ENCODE results near the gene RGS7BP. TPM values are rescaled to one million over a fixed set of nuclear protein-coding genes. Genes with fewer than 3 reads are reported as not detected.

Gene RGS7BP
- total RNA-seq, 1 experiment from 2014 or later: not detected

- in situ Hi-C loops (cut with HindIII; ENCODE audit: low pct_unique_long_range_greater_than_20kb, low sequenced_read_pairs): no loop called here
- CTCF ChIA-PET: no interaction called here
- no peak for DNase-seq (ENCODE audit: low read depth, low spot score)
Observed at GRCh38 chr5:64585646-64586045, 79.8 kb downstream of the RGS7BP start.

GRCh38 chr5:64587370-64587769, 81.6 kb downstream of the RGS7BP start:
- Histone ChIP-seq H3K36me3 (ENCODE audit: control insufficient read depth, insufficient read depth, low read length) (no peaks in the 10 kb centered on the region), H3K27me3 (ENCODE audit: control insufficient read depth, insufficient read depth, low read length) (no peaks in the 10 kb centered on the region), H3K27ac (ENCODE audit: low read length) (no peak overlapping the region), H3K4me3 (ENCODE audit: low read depth in 2 of 2, low read length in 2 of 2) (no peak overlapping the region), H3K9me3 (ENCODE audit: control insufficient read depth, insufficient read depth, low read depth, low read length) (no peaks in the 10 kb centered on the region), H3K4me1 (ENCODE audit: control insufficient read depth, insufficient read depth, low read length) (no peaks in the 10 kb centered on the region)
- intact Hi-C loops (cut with micrococcal nuclease; ENCODE audit: unreplicated experiment): no loop called here
- no TSS peak for BruUV-seq (replicated peaks)
- no peak for TF ChIP-seq SIN3A (IDR thresholded peaks at IDR 0.05; ENCODE audit: borderline replicate concordance, insufficient read depth, low read depth, low read length)
- ATAC-seq (no peak), DNase-seq (ENCODE audit: low read depth, low spot score) (no peak)
- in situ Hi-C loops (cut with HindIII; ENCODE audit: low pct_unique_long_range_greater_than_20kb, low sequenced_read_pairs): no loop called here
- ChIA-PET CTCF (no interaction called here), POLR2A (no interaction called here)

More at GRCh38 chr5:64585646-64586045, 79.8 kb downstream of the RGS7BP start:
- no peak overlapping the region for H3K4me3 ChIP-seq (ENCODE audit: low read depth in 2 of 2, low read length in 2 of 2)
- intact Hi-C loops (cut with micrococcal nuclease; ENCODE audit: unreplicated experiment): no loop called here
- TF ChIP-seq REST (IDR thresholded peaks at IDR 0.05; ENCODE audit: insufficient read depth in 1 of 2, low read depth in 2 of 2, low read length in 1 of 2): no peak
- no peak for TF ChIP-seq POLR2AphosphoS5 (IDR thresholded peaks at IDR 0.05; ENCODE audit: low read depth, low read length)
- TF ChIP-seq SIN3A (IDR thresholded peaks at IDR 0.05; ENCODE audit: borderline replicate concordance, insufficient read depth, low read depth, low read length): no peak
- TF ChIP-seq TCF7L2 (IDR thresholded peaks at IDR 0.05; ENCODE audit: low read depth, low read length): no peak
- no peak for TF ChIP-seq CTCF (IDR thresholded peaks at IDR 0.05)
- POLR2A ChIA-PET: no interaction called here
- no TSS peak for BruUV-seq (replicated peaks)
- no peaks in the 10 kb centered on the region for H3K4me1 ChIP-seq (ENCODE audit: control insufficient read depth, insufficient read depth, low read length)
- H3K36me3 ChIP-seq (ENCODE audit: control insufficient read depth, insufficient read depth, low read length): no peaks in the 10 kb centered on the region
- no peak overlapping the region for H3K27ac ChIP-seq (ENCODE audit: low read length)
- ATAC-seq: no peak
- H3K27me3 ChIP-seq (ENCODE audit: control insufficient read depth, insufficient read depth, low read length): no peaks in the 10 kb centered on the region
- no peaks in the 10 kb centered on the region for H3K9me3 ChIP-seq (ENCODE audit: control insufficient read depth, insufficient read depth, low read depth, low read length)

- ATAC-seq: no peak
- intact Hi-C loops (cut with micrococcal nuclease; ENCODE audit: unreplicated experiment): no loop called here
Observed at GRCh38 chr5:64592730-64593341, 87.0 kb downstream of the RGS7BP start.

More at GRCh38 chr5:64592730-64593341, 87.0 kb downstream of the RGS7BP start:
- no peaks in the 10 kb centered on the region for H3K36me3 ChIP-seq (ENCODE audit: control insufficient read depth, insufficient read depth, low read length)
- TF ChIP-seq SIN3A (IDR thresholded peaks at IDR 0.05; ENCODE audit: borderline replicate concordance, insufficient read depth, low read depth, low read length): no peak
- no peak for TF ChIP-seq REST (IDR thresholded peaks at IDR 0.05; ENCODE audit: insufficient read depth in 1 of 2, low read depth in 2 of 2, low read length in 1 of 2)
- TF ChIP-seq POLR2AphosphoS5 (IDR thresholded peaks at IDR 0.05; ENCODE audit: low read depth, low read length): no peak
- TF ChIP-seq TCF7L2 (IDR thresholded peaks at IDR 0.05; ENCODE audit: low read depth, low read length): no peak
- no peak for TF ChIP-seq CTCF (IDR thresholded peaks at IDR 0.05)
- in situ Hi-C loops (cut with HindIII; ENCODE audit: low pct_unique_long_range_greater_than_20kb, low sequenced_read_pairs): no loop called here
- H3K27ac ChIP-seq (ENCODE audit: low read length): no peak overlapping the region
- no peaks in the 10 kb centered on the region for H3K9me3 ChIP-seq (ENCODE audit: control insufficient read depth, insufficient read depth, low read depth, low read length)
- no TSS peak for BruUV-seq (replicated peaks)
- ChIA-PET POLR2A (no interaction called here), CTCF (no interaction called here)
- no peak for DNase-seq (ENCODE audit: low read depth, low spot score)
- H3K27me3 ChIP-seq (ENCODE audit: control insufficient read depth, insufficient read depth, low read length): no peaks in the 10 kb centered on the region
- no peaks in the 10 kb centered on the region for H3K4me1 ChIP-seq (ENCODE audit: control insufficient read depth, insufficient read depth, low read length)
- H3K4me3 ChIP-seq (ENCODE audit: low read depth in 2 of 2, low read length in 2 of 2): no peak overlapping the region

Measured in Panc1 (cell line).